ENCODE measurements around the gene CLEC18A. TPM values are rescaled to one million over a fixed set of nuclear protein-coding genes. Genes with fewer than 3 reads are reported as not detected.
"Not testable (repeated sequence)": the region's sequence is repeated elsewhere in the genome, so short reads cannot be mapped to it uniquely, and the experiment has no call there.

The CLEC18A gene
- total RNA-seq, 1 donor from 2014 or later: 3.4 TPM

- not testable (repeated sequence) for H3K4me3 ChIP-seq (ENCODE audit: insufficient read depth, low read depth, low read length); H3K36me3 ChIP-seq (ENCODE audit: insufficient read depth, low read length); H3K4me3 Mint-ChIP-seq (ENCODE audit: unreplicated experiment); DNase-seq (ENCODE audit: low read depth); H3K9me3 Mint-ChIP-seq (ENCODE audit: unreplicated experiment); H3K27me3 ChIP-seq (ENCODE audit: insufficient read depth, low read length); H4K20me1 ChIP-seq (ENCODE audit: insufficient read depth, low read length); H3K27ac ChIP-seq (ENCODE audit: low read depth, low read length); H3K27me3 Mint-ChIP-seq (ENCODE audit: low read depth, unreplicated experiment); H3K79me2 ChIP-seq (ENCODE audit: insufficient read depth, low read length); H2AFZ ChIP-seq (ENCODE audit: low read depth, low read length); FAIRE-seq; H3K36me3 Mint-ChIP-seq (ENCODE audit: low read depth, unreplicated experiment); H3K9me3 ChIP-seq (ENCODE audit: insufficient read depth, low read depth, low read length); H3K4me1 ChIP-seq (ENCODE audit: insufficient read depth, low read length); H3K4me2 ChIP-seq (ENCODE audit: low read length); H3K4me1 Mint-ChIP-seq (ENCODE audit: low read depth, unreplicated experiment); H3K27ac Mint-ChIP-seq (ENCODE audit: unreplicated experiment); H3K9ac ChIP-seq (ENCODE audit: low read length)
Observed at GRCh38 chr16:69950411-69950810, 723 bp upstream of the CLEC18A start.

DNA sequence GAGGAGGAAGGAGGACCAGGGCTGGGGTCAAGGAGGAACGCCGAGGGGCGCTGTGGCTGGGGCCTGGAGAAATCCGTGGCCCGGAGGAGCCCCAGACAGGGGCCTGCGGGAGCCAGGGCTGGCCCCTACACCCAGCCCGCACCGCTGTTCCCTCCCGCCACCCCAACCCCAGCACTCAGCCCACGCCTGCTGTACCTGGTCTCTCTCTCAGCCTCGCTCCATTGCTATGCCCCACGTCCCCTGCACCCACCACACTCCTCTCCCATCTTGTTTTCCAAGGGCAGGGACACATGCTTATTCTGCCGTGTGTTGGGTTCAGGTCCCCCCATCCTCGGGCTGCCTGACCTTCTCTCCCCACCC lies 518 bp downstream of the CLEC18A start:
- DNase-seq (ENCODE audit: low read depth); FAIRE-seq; H3K36me3 Mint-ChIP-seq (ENCODE audit: low read depth, unreplicated experiment); H3K4me2 ChIP-seq (ENCODE audit: low read length); H2AFZ ChIP-seq (ENCODE audit: low read depth, low read length); H3K27ac ChIP-seq (ENCODE audit: low read depth, low read length); H3K9ac ChIP-seq (ENCODE audit: low read length); H4K20me1 ChIP-seq (ENCODE audit: insufficient read depth, low read length); H3K9me3 ChIP-seq (ENCODE audit: insufficient read depth, low read depth, low read length); H3K36me3 ChIP-seq (ENCODE audit: insufficient read depth, low read length); H3K79me2 ChIP-seq (ENCODE audit: insufficient read depth, low read length); H3K27ac Mint-ChIP-seq (ENCODE audit: unreplicated experiment); H3K4me3 Mint-ChIP-seq (ENCODE audit: unreplicated experiment); H3K4me1 ChIP-seq (ENCODE audit: insufficient read depth, low read length); H3K9me3 Mint-ChIP-seq (ENCODE audit: unreplicated experiment); H3K4me3 ChIP-seq (ENCODE audit: insufficient read depth, low read depth, low read length); H3K27me3 ChIP-seq (ENCODE audit: insufficient read depth, low read length); H3K27me3 Mint-ChIP-seq (ENCODE audit: low read depth, unreplicated experiment); H3K4me1 Mint-ChIP-seq (ENCODE audit: low read depth, unreplicated experiment): not testable (repeated sequence)

DNA sequence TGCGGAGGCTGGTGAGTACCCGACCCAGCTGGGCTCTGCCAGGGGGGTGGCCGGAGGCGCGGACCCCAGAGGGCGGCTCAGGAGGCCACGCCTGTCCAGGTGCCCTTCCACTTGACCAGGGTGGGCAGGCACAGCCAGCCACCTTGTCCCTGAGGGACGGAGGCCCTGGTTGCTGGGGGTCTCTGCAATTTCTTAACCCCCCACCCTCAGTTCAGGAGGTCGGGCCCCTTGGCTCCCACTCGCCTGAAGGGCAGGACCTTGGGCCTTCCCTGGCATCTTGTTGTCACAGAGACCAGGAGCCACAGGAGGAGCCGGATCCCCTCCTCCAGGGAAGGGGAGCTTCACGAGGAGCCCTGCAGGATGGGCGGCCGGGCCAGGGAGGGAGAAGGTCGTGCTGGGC lies 982 bp downstream of the CLEC18A start:
- not testable (repeated sequence) for H3K4me1 ChIP-seq (ENCODE audit: insufficient read depth, low read length); H3K27ac Mint-ChIP-seq (ENCODE audit: unreplicated experiment); H2AFZ ChIP-seq (ENCODE audit: low read depth, low read length); H3K4me3 Mint-ChIP-seq (ENCODE audit: unreplicated experiment); H3K27ac ChIP-seq (ENCODE audit: low read depth, low read length); H3K27me3 ChIP-seq (ENCODE audit: insufficient read depth, low read length); H3K9me3 ChIP-seq (ENCODE audit: insufficient read depth, low read depth, low read length); H3K4me1 Mint-ChIP-seq (ENCODE audit: low read depth, unreplicated experiment); H3K4me3 ChIP-seq (ENCODE audit: insufficient read depth, low read depth, low read length); FAIRE-seq; H4K20me1 ChIP-seq (ENCODE audit: insufficient read depth, low read length); H3K27me3 Mint-ChIP-seq (ENCODE audit: low read depth, unreplicated experiment); H3K36me3 Mint-ChIP-seq (ENCODE audit: low read depth, unreplicated experiment); H3K9ac ChIP-seq (ENCODE audit: low read length); H3K36me3 ChIP-seq (ENCODE audit: insufficient read depth, low read length); DNase-seq (ENCODE audit: low read depth); H3K9me3 Mint-ChIP-seq (ENCODE audit: unreplicated experiment); H3K4me2 ChIP-seq (ENCODE audit: low read length); H3K79me2 ChIP-seq (ENCODE audit: insufficient read depth, low read length)

DNA sequence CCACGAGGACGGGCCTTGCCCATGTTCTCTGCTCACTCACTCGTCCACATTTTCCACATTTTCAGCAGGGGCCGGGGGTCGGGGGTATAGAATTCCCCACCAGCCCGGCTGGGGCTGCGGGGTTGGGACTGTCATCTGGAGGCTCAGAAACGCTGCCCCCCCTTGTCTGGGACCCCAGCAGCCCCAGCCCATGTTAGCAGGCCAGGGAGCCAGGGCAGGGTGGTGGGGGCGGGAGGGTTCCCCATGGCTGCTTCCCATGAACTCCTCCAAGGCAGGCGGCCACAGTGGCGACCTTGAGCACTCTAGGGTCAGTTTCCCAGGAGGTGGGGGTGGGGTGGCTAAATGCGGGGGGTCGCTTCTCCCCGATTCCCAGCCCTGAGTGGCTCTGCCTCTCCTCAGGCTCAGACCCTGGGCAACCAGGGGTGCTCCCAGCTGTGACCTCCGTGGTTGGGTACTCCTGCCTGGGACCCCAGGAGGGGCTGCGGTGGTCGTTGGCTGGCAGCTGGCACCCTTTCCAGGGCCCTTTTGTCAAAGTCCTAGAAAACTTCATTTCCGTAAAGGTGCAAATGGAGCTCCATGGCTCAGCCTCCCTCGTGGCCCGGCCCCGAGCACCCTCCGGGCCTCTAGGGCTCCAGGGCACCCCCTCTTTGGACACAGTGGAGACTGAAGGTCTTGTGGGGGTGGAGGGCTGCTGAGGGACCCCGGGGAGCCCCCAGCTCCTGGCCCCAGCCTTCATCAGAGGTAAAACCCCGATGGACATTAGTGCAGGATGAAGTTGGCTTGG lies 1.6 kb downstream of the CLEC18A start:
- DNase-seq (ENCODE audit: low read depth); H3K9me3 ChIP-seq (ENCODE audit: insufficient read depth, low read depth, low read length); H2AFZ ChIP-seq (ENCODE audit: low read depth, low read length); H3K27ac ChIP-seq (ENCODE audit: low read depth, low read length); H3K27me3 ChIP-seq (ENCODE audit: insufficient read depth, low read length); H3K4me3 ChIP-seq (ENCODE audit: insufficient read depth, low read depth, low read length); H3K9me3 Mint-ChIP-seq (ENCODE audit: unreplicated experiment); H3K4me3 Mint-ChIP-seq (ENCODE audit: unreplicated experiment); H3K79me2 ChIP-seq (ENCODE audit: insufficient read depth, low read length); H3K4me2 ChIP-seq (ENCODE audit: low read length); H3K4me1 Mint-ChIP-seq (ENCODE audit: low read depth, unreplicated experiment); H3K36me3 ChIP-seq (ENCODE audit: insufficient read depth, low read length); H3K27me3 Mint-ChIP-seq (ENCODE audit: low read depth, unreplicated experiment); H3K36me3 Mint-ChIP-seq (ENCODE audit: low read depth, unreplicated experiment); FAIRE-seq; H4K20me1 ChIP-seq (ENCODE audit: insufficient read depth, low read length); H3K9ac ChIP-seq (ENCODE audit: low read length); H3K27ac Mint-ChIP-seq (ENCODE audit: unreplicated experiment); H3K4me1 ChIP-seq (ENCODE audit: insufficient read depth, low read length): not testable (repeated sequence)

GRCh38 chr16:69954241-69954640 lies 3.1 kb downstream of the CLEC18A start:
- not testable (repeated sequence) for DNase-seq (ENCODE audit: low read depth); H3K27ac Mint-ChIP-seq (ENCODE audit: unreplicated experiment)

GRCh38 chr16:69963312-69963711 lies 12.2 kb downstream of the CLEC18A start:
- H3K4me3 ChIP-seq (ENCODE audit: insufficient read depth, low read depth, low read length); H3K36me3 ChIP-seq (ENCODE audit: insufficient read depth, low read length); H3K27me3 ChIP-seq (ENCODE audit: insufficient read depth, low read length); H3K27ac Mint-ChIP-seq (ENCODE audit: unreplicated experiment); H3K36me3 Mint-ChIP-seq (ENCODE audit: low read depth, unreplicated experiment); H3K27me3 Mint-ChIP-seq (ENCODE audit: low read depth, unreplicated experiment); H3K9ac ChIP-seq (ENCODE audit: low read length); H2AFZ ChIP-seq (ENCODE audit: low read depth, low read length); H3K4me1 Mint-ChIP-seq (ENCODE audit: low read depth, unreplicated experiment); FAIRE-seq; H3K9me3 ChIP-seq (ENCODE audit: insufficient read depth, low read depth, low read length); H3K4me1 ChIP-seq (ENCODE audit: insufficient read depth, low read length); H3K27ac ChIP-seq (ENCODE audit: low read depth, low read length); H3K4me3 Mint-ChIP-seq (ENCODE audit: unreplicated experiment); DNase-seq (ENCODE audit: low read depth); H3K4me2 ChIP-seq (ENCODE audit: low read length); H3K79me2 ChIP-seq (ENCODE audit: insufficient read depth, low read length); H3K9me3 Mint-ChIP-seq (ENCODE audit: unreplicated experiment); H4K20me1 ChIP-seq (ENCODE audit: insufficient read depth, low read length): not testable (repeated sequence)

More at GRCh38 chr16:69954241-69954640, 3.1 kb downstream of the CLEC18A start:
- H3K4me3 ChIP-seq (ENCODE audit: insufficient read depth, low read depth, low read length); FAIRE-seq; H3K36me3 ChIP-seq (ENCODE audit: insufficient read depth, low read length); H3K79me2 ChIP-seq (ENCODE audit: insufficient read depth, low read length); H3K4me3 Mint-ChIP-seq (ENCODE audit: unreplicated experiment); H4K20me1 ChIP-seq (ENCODE audit: insufficient read depth, low read length); H3K9me3 Mint-ChIP-seq (ENCODE audit: unreplicated experiment); H3K9me3 ChIP-seq (ENCODE audit: insufficient read depth, low read depth, low read length); H3K36me3 Mint-ChIP-seq (ENCODE audit: low read depth, unreplicated experiment); H3K27me3 ChIP-seq (ENCODE audit: insufficient read depth, low read length); H3K9ac ChIP-seq (ENCODE audit: low read length); H3K4me1 Mint-ChIP-seq (ENCODE audit: low read depth, unreplicated experiment); H3K27ac ChIP-seq (ENCODE audit: low read depth, low read length); H3K4me1 ChIP-seq (ENCODE audit: insufficient read depth, low read length); H3K27me3 Mint-ChIP-seq (ENCODE audit: low read depth, unreplicated experiment); H3K4me2 ChIP-seq (ENCODE audit: low read length); H2AFZ ChIP-seq (ENCODE audit: low read depth, low read length): not testable (repeated sequence)
